Hematopoietic multipotent progenitor cell treated with erythropoietin and hydrocortisone succinate and interleukin-3 and kit ligand, for 15 days (in vitro differentiated cells): ENCODE data around the gene CLEC14A.

Source experiments
- DNase-seq: peaks from one replicate; pipeline ENCODE4 v3.0.0-alpha.2; 2015; ENCODE audit warnings: low spot score

CLEC14A gene

GRCh38 chr14:38248321-38249028 lies 7.4 kb downstream of the CLEC14A start:
- DNase-seq: no peak

DNA sequence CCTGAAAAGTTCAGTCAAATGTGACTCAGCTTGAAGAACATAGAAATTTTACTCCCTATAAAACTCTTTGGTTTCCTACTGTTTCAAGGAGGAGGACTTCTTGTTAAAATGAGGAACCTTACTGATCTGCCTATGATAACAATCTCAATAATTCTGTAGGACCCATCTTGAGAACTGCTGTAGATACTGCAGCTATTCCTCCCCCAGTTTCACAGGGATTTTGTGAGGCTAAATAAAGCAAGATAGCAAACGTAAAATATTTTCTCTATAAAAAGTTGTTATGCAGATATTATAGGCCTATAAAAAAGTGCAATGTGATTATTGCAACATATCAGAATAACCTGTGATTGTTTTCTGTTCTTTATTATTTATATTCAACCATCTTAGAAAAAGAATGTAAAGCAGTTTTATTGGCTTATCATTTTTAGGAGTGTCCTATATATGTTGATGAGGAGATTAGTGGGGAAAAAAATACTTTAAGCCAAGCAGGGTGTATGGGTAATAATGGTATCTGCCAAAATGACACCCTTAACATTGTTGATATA lies 12.1 kb downstream of the CLEC14A start:
- no peak for DNase-seq

DNA sequence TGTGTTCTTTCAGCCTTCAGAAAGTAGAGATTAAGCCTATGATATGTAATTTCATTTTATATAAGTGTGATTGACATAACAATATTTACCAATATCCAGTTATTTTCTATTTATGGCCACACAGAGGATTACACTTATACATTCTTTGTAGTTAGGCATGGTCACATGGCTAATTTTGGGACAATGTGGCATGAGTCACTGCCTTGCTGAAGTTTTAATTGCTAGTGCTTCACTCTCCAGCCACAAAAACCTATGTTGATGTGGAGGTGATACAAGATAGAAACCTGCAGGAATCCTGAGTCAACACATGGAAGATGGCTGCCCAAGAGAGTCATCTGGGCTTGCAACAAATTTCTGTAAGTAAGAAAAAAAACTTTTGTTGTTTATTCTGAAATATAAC lies 17.0 kb downstream of the CLEC14A start:
- no peak for DNase-seq

DNA sequence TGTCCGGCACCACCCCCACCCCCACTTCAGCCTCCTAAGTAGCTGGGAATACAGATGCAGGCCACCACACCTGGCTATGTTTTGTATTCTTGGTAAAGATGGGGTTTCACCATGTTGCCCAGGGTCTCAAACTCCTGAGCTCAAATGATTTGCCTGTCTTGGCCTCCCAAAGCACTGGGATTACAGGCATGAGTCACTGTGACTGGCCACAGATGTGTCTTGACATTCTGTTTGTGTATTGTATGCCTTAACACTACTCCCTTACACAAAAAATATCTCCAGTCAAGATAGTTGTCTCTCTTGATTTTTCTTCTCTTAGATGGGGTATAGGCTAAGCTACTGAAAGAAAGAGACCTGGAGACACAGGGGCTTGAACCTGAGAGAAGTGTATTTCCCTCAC lies 17.6 kb downstream of the CLEC14A start:
- no peak for DNase-seq

DNA sequence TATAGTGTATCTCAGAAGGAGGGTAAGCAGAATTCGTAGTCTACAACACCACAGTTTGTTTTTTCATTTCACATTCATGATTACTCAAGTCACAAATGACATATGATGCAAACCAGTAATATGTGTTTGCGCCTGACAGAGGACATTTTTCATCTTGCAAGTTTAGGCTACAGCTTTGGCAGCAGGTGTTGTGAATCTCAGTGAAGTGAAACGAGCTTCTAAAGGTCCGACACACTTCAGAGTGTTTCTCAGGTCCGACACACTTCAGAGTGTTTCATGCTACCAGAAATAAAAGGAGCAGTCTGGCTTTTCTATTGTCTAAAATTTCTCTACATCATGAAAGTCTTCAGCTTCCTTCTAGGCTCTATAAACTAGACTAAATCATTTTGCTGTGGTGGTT lies 22.7 kb downstream of the CLEC14A start:
- no peak for DNase-seq

DNA sequence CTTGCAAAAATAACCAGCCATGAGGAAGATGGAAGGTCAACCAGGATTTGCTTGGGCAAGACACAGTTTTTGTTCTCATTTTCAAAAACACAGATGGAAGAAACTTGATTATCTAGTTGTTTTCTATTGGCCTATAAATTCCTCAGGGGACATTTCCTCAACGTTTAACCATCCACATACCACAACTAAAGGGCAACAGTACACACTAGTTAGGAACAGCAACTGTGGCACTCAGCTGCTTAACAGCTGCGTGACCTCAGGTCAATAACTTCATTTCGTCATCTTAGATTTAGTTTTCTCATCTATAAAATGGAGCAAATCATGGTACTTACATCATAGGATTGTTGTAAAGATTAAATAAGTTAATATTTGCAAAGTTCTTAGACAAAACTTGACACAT lies 29.5 kb downstream of the CLEC14A start:
- no peak for DNase-seq

GRCh38 chr14:38225946-38226345 lies 29.9 kb downstream of the CLEC14A start:
- no peak for DNase-seq

GRCh38 chr14:38224338-38224737 lies 31.6 kb downstream of the CLEC14A start:
- no peak for DNase-seq

GRCh38 chr14:38221077-38221476 lies 34.8 kb downstream of the CLEC14A start:
- DNase-seq: no peak

DNA sequence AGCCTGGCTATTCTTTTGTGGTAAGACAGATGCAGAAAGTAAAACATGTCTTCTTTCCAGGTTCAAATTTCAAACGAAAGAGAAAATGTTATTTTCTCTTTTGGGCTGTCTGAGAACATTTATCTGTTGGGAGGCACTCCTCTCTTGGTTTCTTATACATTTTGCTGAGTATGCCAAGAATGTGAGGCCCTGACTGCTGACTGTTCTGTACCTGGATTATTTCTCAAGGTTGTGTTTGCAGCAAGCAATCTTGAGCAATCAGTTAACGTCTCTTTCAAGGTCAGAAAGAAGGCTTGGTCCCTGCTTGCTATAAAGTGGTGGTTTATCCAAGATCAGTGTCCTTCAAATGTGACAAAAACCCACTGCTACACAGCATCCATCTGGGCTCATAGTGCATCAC lies 38.3 kb downstream of the CLEC14A start:
- no peak for DNase-seq

- no peak for DNase-seq
Observed at GRCh38 chr14:38213001-38213400, 42.9 kb downstream of the CLEC14A start.

DNA sequence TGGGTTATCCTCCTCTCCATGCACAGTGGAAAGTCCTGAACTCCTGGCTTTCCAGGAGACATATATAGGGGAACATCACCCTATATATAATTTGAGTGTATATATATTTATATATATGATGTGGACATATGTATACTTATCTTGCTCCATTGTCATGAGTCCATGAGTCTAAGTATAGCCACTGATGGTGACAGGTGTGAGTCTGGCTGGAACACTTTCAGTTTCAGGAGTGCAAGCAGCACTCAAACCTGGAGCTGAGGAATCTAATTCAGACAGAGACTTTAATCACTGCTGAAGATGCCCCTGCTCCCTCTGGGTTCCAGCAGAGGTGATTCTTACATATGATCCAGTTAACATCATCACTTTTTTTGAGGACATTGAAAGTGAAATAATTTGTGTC lies 43.8 kb downstream of the CLEC14A start:
- no peak for DNase-seq

DNA sequence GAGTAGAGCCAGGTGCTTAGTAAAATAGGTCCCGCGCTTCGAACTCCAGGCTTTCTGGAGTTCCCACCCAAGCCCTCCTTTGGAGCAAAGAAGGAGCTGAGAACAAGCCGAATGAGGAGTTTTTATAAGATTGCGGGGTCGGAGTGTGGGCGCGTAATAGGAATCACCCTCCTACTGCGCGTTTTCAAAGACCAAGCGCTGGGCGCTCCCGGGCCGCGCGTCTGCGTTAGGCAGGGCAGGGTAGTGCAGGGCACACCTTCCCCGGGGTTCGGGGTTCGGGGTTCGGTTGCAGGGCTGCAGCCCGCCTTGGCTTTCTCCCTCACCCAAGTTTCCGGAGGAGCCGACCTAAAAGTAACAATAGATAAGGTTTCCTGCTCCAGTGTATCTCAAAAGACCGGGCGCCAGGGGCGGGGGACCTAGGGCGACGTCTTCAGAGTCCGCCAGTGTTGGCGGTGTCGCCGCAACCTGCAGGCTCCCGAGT lies 44.6 kb downstream of the CLEC14A start:
- no peak for DNase-seq

DNA sequence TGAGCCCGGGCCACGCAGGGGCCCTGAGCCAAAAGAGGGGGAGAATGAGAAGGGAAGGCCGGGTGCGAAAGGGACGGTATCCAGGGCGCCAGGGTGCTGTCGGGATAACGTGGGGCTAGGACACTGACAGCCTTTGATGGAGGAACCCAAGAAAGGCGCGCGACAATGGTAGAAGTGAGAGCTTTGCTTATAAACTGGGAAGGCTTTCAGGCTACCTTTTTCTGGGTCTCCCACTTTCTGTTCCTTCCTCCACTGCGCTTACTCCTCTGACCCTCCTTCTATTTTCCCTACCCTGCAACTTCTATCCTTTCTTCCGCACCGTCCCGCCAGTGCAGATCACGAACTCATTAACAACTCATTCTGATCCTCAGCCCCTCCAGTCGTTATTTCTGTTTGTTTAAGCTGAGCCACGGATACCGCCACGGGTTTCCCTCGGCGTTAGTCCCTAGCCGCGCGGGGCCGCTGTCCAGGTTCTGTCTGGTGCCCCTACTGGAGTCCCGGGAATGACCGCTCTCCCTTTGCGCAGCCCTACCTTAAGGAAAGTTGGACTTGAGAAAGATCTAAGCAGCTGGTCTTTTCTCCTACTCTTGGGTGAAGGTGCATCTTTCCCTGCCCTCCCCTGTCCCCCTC lies 45.2 kb downstream of the CLEC14A start:
- DNase-seq: no peak

DNA sequence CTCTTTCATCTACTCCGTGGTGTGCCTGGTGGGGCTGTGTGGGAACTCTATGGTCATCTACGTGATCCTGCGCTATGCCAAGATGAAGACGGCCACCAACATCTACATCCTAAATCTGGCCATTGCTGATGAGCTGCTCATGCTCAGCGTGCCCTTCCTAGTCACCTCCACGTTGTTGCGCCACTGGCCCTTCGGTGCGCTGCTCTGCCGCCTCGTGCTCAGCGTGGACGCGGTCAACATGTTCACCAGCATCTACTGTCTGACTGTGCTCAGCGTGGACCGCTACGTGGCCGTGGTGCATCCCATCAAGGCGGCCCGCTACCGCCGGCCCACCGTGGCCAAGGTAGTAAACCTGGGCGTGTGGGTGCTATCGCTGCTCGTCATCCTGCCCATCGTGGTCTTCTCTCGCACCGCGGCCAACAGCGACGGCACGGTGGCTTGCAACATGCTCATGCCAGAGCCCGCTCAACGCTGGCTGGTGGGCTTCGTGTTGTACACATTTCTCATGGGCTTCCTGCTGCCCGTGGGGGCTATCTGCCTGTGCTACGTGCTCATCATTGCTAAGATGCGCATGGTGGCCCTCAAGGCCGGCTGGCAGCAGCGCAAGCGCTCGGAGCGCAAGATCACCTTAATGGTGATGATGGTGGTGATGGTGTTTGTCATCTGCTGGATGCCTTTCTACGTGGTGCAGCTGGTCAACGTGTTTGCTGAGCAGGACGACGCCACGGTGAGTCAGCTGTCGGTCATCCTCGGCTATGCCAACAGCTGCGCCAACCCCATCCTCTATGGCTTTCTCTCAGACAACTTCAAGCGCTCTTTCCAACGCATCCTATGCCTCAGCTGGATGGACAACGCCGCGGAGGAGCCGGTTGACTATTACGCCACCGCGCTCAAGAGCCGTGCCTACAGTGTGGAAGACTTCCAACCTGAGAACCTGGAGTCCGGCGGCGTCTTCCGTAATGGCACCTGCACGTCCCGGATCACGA lies 46.0 kb downstream of the CLEC14A start:
- no peak for DNase-seq

DNA sequence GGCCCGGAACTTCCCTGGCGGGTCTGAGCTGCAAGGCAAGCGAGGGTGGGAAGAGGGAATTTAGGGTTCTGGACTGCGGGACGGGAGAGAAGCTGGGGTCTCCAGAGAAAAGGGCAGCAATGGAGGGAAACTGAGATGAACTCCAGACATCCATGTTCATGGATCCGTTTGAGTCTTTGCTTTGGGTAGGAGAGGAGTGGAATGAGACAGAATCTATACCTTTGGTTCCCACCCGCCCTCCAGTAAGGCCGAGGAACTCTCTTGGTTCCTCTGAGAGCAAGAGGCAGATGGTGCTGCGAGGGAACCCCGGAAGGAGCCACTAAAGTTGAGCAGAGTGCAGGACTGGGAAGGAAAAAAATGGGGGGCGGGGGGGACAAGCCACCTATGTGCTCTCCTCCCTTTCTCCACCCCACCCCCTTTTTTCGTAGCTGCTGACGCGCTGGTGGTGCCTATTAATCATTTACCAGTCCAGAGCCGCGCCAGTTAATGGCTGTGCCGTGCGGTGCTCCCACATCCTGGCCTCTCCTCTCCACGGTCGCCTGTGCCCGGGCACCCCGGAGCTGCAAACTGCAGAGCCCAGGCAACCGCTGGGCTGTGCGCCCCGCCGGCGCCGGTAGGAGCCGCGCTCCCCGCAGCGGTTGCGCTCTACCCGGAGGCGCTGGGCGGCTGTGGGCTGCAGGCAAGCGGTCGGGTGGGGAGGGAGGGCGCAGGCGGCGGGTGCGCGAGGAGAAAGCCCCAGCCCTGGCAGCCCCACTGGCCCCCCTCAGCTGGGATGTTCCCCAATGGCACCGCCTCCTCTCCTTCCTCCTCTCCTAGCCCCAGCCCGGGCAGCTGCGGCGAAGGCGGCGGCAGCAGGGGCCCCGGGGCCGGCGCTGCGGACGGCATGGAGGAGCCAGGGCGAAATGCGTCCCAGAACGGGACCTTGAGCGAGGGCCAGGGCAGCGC lies 47.0 kb downstream of the CLEC14A start:
- DNase-seq: no peak

GRCh38 chr14:38207736-38208617 lies 47.9 kb downstream of the CLEC14A start, which contains the start of gene SSTR1:
SSTR1 (plus strand) TSS chr14:38207904; CDS start chr14:38209390, 1,486 bp downstream.
- no peak for DNase-seq

DNA sequence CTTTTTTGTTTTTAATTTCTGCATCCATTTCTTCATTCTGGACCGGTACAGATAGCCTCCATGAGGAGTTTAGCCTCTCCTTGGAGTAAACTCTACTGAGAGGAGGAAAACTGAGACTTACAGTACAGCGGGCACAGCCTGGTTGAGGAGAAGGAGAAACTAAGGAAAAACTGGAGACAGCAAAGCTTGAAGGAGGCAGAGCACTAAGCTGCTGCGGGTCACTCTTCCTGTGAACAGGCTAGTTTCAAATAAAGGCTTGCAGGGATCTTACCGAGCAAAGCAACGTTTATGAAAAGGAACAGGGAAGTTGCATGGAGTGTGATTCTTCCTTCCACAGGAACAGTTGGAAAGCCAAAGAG lies 48.5 kb downstream of the CLEC14A start:
- DNase-seq: no peak

- DNase-seq: no peak
Observed at GRCh38 chr14:38206689-38207376, 49.1 kb downstream of the CLEC14A start.
